Kidney epithelial cell (primary cell): Measurements from ENCODE around the gene NMNAT3. TPM values are rescaled to one million over a fixed set of nuclear protein-coding genes. Genes with fewer than 3 reads are reported as not detected.
"Not testable (repeated sequence)": the region's sequence is repeated elsewhere in the genome, so short reads cannot be mapped to it uniquely, and the experiment has no call there.

Experiments
- DNase-seq: peaks from one replicate; pipeline ENCODE4 v3.0.0-alpha.2; 2010; ENCODE audit warnings: low read depth
- H3K27me3 ChIP-seq: 2 replicates; pipeline ENCODE4 v1.6.0; 2011; ENCODE audit warnings: low read length; ENCODE audit not compliant: control insufficient read depth, insufficient read depth
- H3K36me3 ChIP-seq: 2 replicates; pipeline ENCODE4 v1.5.1; 2011; ENCODE audit warnings: low read length; ENCODE audit not compliant: control insufficient read depth, insufficient read depth
- H3K4me3 ChIP-seq: 2 replicates; pipeline ENCODE4 v1.5.1; 2011; ENCODE audit warnings: low read depth, mild to moderate bottlenecking, control low read depth, low read length
- total RNA-seq: library from RNA; depleted of rRNA; stranded (reverse); fragments of >200 nt; gene quantifications from 2 replicates; pipeline ENCODE4 v1.2.3, GENCODE V29; 2015
- TF ChIP-seq, protein P1 (sequence below): IDR thresholded peaks from 2 replicates; pipeline ENCODE4 v1.5.1; 2011; ENCODE audit warnings: mild to moderate bottlenecking, moderate library complexity, low read length, control low read depth, inconsistent platforms; ENCODE audit not compliant: insufficient read depth, poor library complexity, severe bottlenecking

NMNAT3 gene
- total RNA-seq, 1 donor from 2014 or later: 8.6 TPM

DNA sequence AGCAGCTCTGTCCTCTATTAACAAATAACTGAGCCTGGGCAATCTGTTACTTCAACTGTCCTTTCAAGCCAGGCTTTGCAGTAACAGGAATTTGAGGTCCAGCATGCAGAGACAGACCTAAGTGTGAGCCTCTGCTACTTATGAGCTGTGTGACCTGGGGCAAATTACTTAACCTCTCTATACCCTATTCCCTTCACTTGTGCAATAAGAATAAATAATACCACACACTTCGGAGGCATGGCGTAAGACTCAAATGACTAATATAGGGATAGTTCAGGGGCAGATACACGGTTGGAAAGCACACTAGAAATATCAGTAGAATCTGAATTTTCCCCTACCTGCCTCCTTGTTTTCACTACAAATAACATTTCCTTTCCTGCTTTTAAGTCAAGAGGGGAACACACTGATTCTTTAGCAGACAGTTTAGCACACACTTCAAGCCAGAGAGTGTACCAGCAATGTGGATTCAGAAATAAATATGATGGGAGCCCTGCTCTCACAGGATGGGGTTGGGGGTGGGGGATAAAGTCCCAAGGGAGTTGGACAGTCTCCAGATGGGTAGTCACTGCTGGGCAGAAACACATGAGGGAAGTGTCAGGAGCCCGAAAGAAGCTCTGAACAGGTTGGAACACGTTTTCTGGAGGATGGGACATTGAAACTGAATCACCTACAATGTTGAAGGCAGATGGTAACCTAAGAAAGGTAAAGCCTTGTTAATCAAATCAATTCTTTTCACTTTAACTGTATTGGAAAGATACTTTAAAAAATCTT lies 76.4 kb downstream of the NMNAT3 start:
- no peaks in the 10 kb centered on the region for H3K36me3 ChIP-seq
- H3K4me3 ChIP-seq: no peak overlapping the region
- no peaks in the 10 kb centered on the region for H3K27me3 ChIP-seq
- DNase-seq: no peak
- TF ChIP-seq, protein P1, sequence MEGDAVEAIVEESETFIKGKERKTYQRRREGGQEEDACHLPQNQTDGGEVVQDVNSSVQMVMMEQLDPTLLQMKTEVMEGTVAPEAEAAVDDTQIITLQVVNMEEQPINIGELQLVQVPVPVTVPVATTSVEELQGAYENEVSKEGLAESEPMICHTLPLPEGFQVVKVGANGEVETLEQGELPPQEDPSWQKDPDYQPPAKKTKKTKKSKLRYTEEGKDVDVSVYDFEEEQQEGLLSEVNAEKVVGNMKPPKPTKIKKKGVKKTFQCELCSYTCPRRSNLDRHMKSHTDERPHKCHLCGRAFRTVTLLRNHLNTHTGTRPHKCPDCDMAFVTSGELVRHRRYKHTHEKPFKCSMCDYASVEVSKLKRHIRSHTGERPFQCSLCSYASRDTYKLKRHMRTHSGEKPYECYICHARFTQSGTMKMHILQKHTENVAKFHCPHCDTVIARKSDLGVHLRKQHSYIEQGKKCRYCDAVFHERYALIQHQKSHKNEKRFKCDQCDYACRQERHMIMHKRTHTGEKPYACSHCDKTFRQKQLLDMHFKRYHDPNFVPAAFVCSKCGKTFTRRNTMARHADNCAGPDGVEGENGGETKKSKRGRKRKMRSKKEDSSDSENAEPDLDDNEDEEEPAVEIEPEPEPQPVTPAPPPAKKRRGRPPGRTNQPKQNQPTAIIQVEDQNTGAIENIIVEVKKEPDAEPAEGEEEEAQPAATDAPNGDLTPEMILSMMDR: no peak

DNA sequence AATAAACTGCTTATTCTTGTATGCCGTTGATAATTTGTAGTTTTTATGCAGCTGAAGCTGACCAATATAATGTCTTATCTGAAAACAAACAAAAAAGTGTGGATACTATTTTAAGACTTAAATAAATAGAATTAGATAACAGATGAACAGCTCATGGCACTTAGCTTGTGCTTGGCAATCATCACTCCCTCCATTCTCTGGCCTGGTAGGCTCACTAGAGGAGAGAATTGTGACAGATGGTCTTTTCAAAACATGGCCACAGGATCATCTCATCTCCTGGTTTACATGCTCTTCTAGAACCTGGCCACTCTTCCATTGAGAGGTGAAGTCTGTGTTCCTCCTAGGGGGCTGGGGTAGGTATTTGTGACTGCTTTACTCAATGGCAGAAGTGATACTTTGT lies 79.8 kb downstream of the NMNAT3 start:
- no peaks in the 10 kb centered on the region for H3K27me3 ChIP-seq
- no peak overlapping the region for H3K4me3 ChIP-seq
- no peaks in the 10 kb centered on the region for H3K36me3 ChIP-seq
- DNase-seq: no peak
- TF ChIP-seq, protein P1: no peak

DNA sequence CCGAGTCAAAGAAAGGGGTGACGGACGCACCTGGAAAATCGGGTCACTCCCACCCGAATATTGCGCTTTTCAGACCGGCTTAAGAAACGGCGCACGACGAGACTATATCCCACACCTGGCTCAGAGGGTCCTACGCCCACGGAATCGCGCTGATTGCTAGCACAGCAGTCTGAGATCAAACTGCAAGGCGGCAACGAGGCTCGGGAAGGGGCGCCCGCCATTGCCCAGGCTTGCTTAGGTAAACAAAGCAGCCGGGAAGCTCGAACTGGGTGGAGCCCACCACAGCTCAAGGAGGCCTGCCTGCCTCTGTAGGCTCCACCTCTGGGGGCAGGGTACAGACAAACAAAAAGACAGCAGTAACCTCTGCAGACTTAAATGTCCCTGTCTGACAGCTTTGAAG lies 86.6 kb downstream of the NMNAT3 start:
- DNase-seq, H3K4me3 ChIP-seq, H3K36me3 ChIP-seq, H3K27me3 ChIP-seq: not testable (repeated sequence)

DNA sequence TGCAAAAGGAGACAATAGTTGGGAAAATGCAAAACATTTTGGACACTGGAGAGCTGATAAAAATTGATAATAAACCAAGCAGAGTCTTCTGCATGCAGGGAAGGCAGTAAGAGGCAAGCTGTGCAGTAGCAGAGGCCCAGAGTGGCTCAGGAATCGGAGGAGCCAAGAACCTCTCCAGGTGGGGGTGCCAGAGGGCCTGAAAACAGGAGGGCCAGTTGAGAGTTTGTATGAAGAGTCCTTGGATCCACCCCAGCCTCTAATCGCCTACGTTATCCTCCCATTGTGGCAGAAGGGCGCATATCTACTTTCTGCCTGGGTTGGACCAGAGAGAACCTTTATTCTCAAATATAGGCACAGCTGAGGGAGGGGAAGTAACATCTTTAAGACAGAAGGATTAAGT lies 89.3 kb downstream of the NMNAT3 start:
- Histone ChIP-seq H3K36me3 (no peaks in the 10 kb centered on the region), H3K27me3 (no peaks in the 10 kb centered on the region), H3K4me3 (no peak overlapping the region)
- TF ChIP-seq, protein P1: peak; percentile 17
- no peak for DNase-seq

DNA sequence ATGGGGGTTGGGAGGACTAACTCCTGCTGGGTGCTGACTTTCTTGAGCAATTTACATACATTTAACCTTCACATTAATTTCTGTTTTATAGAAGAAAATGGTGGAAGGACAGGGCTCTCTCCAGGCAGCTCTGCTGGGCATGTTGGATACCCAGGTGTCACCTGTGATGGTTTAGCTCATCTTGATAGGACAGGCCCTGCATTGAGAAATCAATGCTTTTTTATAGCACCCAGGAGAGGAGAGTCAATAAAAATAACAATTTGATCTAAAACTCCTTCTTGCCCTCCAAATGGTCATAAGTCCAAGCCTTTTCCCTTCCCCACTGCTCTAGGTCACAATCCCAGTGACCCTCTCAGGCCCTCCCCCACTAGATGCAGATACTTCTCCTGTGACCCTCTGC lies 90.0 kb downstream of the NMNAT3 start:
- no peak for DNase-seq
- TF ChIP-seq, protein P1: no peak

DNA sequence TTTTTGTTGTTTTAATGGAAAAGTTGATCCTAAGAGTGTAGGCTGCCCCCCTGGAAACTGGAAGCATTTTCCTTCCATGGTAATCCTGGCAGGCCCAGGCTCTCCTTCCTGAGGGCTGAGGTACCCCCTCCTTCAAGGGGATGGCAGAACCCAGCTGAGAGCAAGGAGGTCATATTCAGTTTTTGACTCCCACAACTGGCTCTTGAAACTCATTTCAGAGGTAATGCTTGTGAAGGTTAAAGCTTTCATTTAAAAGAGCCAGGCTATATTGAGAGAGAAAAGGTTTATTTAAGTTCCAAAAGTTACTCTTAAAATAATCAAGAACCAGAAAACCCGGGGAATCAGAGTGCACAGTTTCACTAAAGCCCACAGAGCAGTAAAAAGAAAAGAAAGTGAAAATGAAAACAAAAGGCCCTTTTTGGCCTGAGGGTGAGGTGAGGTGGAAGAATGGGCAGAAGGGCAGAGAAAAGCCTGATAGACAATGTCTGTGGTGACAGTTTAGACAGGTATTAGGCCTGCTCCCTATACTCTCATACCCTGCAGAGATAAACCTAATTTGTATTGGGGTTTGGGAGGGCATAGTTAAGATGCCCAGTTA lies 91.3 kb downstream of the NMNAT3 start:
- Histone ChIP-seq H3K36me3 (no peaks in the 10 kb centered on the region), H3K27me3 (no peaks in the 10 kb centered on the region), H3K4me3 (no peak overlapping the region)
- no peak for DNase-seq
- TF ChIP-seq, protein P1: no peak

More for the DNA sequence above, 90.0 kb downstream of the NMNAT3 start:
- Histone ChIP-seq H3K27me3 (no peaks in the 10 kb centered on the region), H3K36me3 (no peaks in the 10 kb centered on the region), H3K4me3 (no peak overlapping the region)
